ENCODE measurements around the gene CA14.
A peak's percentile ranks its signal among the peaks of the same experiment; 100 is the strongest.

CA14 gene

DNA sequence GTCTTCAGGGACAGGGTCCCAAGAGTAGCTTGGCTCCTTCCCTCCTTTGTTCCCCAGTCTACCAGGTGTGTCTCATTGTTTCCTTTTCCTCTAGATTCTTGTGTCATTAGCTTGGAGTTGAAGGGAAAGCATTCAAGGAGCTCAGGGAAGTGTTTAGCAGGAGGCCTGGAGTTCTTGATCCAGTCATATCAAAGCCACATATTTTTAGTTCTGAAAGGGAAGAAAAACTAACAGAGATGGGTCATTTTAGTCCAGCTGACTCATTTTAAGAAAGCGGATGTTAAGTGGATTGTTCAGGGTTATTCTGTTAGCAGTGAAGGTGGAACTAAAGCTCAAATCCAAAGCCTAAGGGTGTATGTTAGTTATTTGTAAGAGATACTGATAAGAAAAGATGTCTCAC is 15.7 kb downstream of the CA14 start:
- no peak for ATAC-seq
- no peak for TF ChIP-seq ZNF8 (CRISPR knock-in tag; IDR thresholded peaks at IDR 0.05)
- no peak for TF ChIP-seq PPARA (CRISPR knock-in tag; IDR thresholded peaks at IDR 0.05; ENCODE audit: borderline replicate concordance)
- TF ChIP-seq, protein P1, sequence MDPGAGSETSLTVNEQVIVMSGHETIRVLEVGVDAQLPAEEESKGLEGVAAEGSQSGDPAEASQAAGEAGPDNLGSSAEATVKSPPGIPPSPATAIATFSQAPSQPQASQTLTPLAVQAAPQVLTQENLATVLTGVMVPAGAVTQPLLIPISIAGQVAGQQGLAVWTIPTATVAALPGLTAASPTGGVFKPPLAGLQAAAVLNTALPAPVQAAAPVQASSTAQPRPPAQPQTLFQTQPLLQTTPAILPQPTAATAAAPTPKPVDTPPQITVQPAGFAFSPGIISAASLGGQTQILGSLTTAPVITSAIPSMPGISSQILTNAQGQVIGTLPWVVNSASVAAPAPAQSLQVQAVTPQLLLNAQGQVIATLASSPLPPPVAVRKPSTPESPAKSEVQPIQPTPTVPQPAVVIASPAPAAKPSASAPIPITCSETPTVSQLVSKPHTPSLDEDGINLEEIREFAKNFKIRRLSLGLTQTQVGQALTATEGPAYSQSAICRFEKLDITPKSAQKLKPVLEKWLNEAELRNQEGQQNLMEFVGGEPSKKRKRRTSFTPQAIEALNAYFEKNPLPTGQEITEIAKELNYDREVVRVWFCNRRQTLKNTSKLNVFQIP (CRISPR knock-in tag; IDR thresholded peaks at IDR 0.05; ENCODE audit: borderline replicate concordance, low read depth): no peak
- TF ChIP-seq ZNF565 (CRISPR knock-in tag; conservative IDR thresholded peaks at IDR 0.05; ENCODE audit: low read depth): no peak
- TF ChIP-seq OSR1 (CRISPR knock-in tag; IDR thresholded peaks at IDR 0.05): no peak
- TF ChIP-seq, protein P2, sequence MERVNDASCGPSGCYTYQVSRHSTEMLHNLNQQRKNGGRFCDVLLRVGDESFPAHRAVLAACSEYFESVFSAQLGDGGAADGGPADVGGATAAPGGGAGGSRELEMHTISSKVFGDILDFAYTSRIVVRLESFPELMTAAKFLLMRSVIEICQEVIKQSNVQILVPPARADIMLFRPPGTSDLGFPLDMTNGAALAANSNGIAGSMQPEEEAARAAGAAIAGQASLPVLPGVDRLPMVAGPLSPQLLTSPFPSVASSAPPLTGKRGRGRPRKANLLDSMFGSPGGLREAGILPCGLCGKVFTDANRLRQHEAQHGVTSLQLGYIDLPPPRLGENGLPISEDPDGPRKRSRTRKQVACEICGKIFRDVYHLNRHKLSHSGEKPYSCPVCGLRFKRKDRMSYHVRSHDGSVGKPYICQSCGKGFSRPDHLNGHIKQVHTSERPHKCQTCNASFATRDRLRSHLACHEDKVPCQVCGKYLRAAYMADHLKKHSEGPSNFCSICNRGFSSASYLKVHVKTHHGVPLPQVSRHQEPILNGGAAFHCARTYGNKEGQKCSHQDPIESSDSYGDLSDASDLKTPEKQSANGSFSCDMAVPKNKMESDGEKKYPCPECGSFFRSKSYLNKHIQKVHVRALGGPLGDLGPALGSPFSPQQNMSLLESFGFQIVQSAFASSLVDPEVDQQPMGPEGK (CRISPR knock-in tag; IDR thresholded peaks at IDR 0.05; ENCODE audit: borderline replicate concordance): no peak
- no peak for TF ChIP-seq SNAI2 (CRISPR knock-in tag; IDR thresholded peaks at IDR 0.05)
- TF ChIP-seq ARNTL (CRISPR knock-in tag; IDR thresholded peaks at IDR 0.05; ENCODE audit: borderline replicate concordance, low read depth): no peak
- TF ChIP-seq, protein P3, sequence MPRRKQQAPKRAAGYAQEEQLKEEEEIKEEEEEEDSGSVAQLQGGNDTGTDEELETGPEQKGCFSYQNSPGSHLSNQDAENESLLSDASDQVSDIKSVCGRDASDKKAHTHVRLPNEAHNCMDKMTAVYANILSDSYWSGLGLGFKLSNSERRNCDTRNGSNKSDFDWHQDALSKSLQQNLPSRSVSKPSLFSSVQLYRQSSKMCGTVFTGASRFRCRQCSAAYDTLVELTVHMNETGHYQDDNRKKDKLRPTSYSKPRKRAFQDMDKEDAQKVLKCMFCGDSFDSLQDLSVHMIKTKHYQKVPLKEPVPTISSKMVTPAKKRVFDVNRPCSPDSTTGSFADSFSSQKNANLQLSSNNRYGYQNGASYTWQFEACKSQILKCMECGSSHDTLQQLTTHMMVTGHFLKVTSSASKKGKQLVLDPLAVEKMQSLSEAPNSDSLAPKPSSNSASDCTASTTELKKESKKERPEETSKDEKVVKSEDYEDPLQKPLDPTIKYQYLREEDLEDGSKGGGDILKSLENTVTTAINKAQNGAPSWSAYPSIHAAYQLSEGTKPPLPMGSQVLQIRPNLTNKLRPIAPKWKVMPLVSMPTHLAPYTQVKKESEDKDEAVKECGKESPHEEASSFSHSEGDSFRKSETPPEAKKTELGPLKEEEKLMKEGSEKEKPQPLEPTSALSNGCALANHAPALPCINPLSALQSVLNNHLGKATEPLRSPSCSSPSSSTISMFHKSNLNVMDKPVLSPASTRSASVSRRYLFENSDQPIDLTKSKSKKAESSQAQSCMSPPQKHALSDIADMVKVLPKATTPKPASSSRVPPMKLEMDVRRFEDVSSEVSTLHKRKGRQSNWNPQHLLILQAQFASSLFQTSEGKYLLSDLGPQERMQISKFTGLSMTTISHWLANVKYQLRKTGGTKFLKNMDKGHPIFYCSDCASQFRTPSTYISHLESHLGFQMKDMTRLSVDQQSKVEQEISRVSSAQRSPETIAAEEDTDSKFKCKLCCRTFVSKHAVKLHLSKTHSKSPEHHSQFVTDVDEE (CRISPR knock-in tag; IDR thresholded peaks at IDR 0.05): no peak
- TF ChIP-seq ESRRG (CRISPR knock-in tag; IDR thresholded peaks at IDR 0.05): no peak
- TF ChIP-seq CSDC2 (CRISPR knock-in tag; IDR thresholded peaks at IDR 0.05): no peak
- TF ChIP-seq ISL1 (CRISPR knock-in tag; IDR thresholded peaks at IDR 0.05): no peak
- TF ChIP-seq ZC3H10 (CRISPR knock-in tag; IDR thresholded peaks at IDR 0.05): no peak
- TF ChIP-seq ZFP3 (CRISPR knock-in tag; IDR thresholded peaks at IDR 0.05): no peak
- no peak for TF ChIP-seq GLIS3 (CRISPR knock-in tag; IDR thresholded peaks at IDR 0.05)
- no peak for TF ChIP-seq BACH2 (CRISPR knock-in tag; IDR thresholded peaks at IDR 0.05; ENCODE audit: borderline replicate concordance)
- TF ChIP-seq, protein P4, sequence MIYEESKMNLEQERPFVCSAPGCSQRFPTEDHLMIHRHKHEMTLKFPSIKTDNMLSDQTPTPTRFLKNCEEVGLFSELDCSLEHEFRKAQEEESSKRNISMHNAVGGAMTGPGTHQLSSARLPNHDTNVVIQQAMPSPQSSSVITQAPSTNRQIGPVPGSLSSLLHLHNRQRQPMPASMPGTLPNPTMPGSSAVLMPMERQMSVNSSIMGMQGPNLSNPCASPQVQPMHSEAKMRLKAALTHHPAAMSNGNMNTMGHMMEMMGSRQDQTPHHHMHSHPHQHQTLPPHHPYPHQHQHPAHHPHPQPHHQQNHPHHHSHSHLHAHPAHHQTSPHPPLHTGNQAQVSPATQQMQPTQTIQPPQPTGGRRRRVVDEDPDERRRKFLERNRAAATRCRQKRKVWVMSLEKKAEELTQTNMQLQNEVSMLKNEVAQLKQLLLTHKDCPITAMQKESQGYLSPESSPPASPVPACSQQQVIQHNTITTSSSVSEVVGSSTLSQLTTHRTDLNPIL (CRISPR knock-in tag; IDR thresholded peaks at IDR 0.05; ENCODE audit: low read depth): no peak
- TF ChIP-seq TOX (CRISPR knock-in tag; IDR thresholded peaks at IDR 0.05; ENCODE audit: borderline replicate concordance): no peak

DNA sequence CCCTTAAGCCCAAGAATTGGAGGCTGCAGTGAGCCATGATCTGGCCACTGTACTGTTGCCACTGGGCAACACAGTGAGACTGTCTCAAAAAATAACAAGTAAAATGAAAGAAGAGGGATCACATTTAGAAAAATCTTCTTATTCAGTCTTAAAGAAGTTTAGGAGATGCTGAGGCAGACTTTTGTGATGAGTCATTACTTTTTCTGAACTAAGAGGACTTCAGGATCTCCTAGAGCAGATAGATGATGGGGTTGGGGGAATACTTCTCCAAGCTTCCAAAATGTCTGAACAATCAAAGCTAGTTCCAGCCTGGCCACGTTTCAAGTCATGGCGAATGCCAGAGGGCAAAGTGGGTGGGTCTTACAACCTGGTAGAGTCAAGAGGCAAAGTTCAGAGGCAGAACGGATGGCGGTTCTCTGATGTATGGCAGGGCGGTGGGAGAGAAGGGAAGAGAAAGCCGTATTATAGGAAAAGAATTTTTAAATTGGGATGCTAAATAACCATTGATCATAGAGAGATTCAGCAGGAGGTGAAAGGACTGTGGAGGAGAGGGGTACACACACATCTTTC is 22.6 kb downstream of the CA14 start:
- TF ChIP-seq ZNF8 (CRISPR knock-in tag; IDR thresholded peaks at IDR 0.05): no peak
- no peak for TF ChIP-seq GLIS3 (CRISPR knock-in tag; IDR thresholded peaks at IDR 0.05)
- TF ChIP-seq CSDC2 (CRISPR knock-in tag; IDR thresholded peaks at IDR 0.05): no peak
- TF ChIP-seq ZNF70 (CRISPR knock-in tag; IDR thresholded peaks at IDR 0.05): no peak
- TF ChIP-seq, protein P4 (CRISPR knock-in tag; IDR thresholded peaks at IDR 0.05; ENCODE audit: low read depth): no peak
- ATAC-seq: no peak

DNA sequence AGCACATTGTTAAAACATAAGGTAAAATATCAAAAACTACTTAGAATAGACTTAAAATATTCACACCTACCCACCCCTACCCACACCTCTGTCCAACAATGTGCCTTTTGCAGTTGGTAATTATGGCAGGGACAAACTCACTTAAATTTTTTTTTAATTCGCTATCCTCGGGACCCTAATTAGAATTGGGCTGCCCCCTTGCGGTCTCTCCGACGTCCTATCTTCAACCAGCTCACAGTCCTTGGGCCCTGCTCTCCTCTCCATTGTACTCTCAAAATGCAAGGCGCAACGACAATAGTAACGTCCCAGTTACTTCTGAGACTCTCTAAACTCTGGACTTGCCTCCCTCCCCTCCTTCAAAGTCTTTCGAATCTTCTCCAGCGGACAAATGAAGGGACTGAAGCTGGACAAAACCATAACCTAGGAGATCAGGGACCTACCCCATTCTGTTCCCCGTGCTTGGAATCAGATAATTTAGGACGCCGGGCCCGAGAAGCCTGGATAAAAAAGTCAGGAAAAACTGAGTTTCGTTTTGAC is 23.7 kb downstream of the CA14 start:
- peak; percentile 90 for ATAC-seq
- TF ChIP-seq GLIS3 (CRISPR knock-in tag; IDR thresholded peaks at IDR 0.05) (no peak), ZNF8 (CRISPR knock-in tag; IDR thresholded peaks at IDR 0.05) (no peak), BACH2 (CRISPR knock-in tag; IDR thresholded peaks at IDR 0.05; ENCODE audit: borderline replicate concordance) (no peak), RARB (CRISPR knock-in tag; IDR thresholded peaks at IDR 0.05) (no peak), CSDC2 (CRISPR knock-in tag; IDR thresholded peaks at IDR 0.05) (no peak)
- TF ChIP-seq, protein P2 (CRISPR knock-in tag; IDR thresholded peaks at IDR 0.05; ENCODE audit: borderline replicate concordance): no peak
- TF ChIP-seq, protein P4 (CRISPR knock-in tag; IDR thresholded peaks at IDR 0.05; ENCODE audit: low read depth): no peak
- TF ChIP-seq, protein P3 (CRISPR knock-in tag; IDR thresholded peaks at IDR 0.05): no peak

Data from SK-N-SH treated with all-trans-retinoic acid at 6 μM for 48 hours (cell line).